Left ventricle myocardium inferior (tissue), 1 donor: ENCODE measurements around the gene CD93. TPM values are rescaled to one million over a fixed set of nuclear protein-coding genes. Genes with fewer than 3 reads are reported as not detected.

Experiments used
- DNase-seq: peaks from one replicate; pipeline ENCODE4 v3.0.0-alpha.2; 2020
- H3K27ac ChIP-seq: fragments of 200-600 bp; replicated peaks from 2 replicates; pipeline ENCODE4 v1.8.0; 2021
- H3K27me3 ChIP-seq: fragments of 200-600 bp; 2 replicates; pipeline ENCODE4 v1.8.0; 2021; ENCODE audit warnings: low read depth
- H3K36me3 ChIP-seq: fragments of 200-600 bp; 2 replicates; pipeline ENCODE4 v1.8.0; 2021
- H3K4me1 ChIP-seq: fragments of 200-600 bp; 2 replicates; pipeline ENCODE4 v1.8.0; 2021
- H3K4me3 ChIP-seq: fragments of 200-600 bp; 2 replicates; pipeline ENCODE4 v1.8.0; 2021; ENCODE audit warnings: mild to moderate bottlenecking, moderate library complexity
- H3K9me3 ChIP-seq: fragments of 200-600 bp; replicated peaks from 2 replicates; pipeline ENCODE4 v1.8.0; 2021
- intact Hi-C: fragments of 100-400 bp; cut with micrococcal nuclease; formaldehyde crosslinking; loops from one replicate; pipeline ENCODE4 v1.11.0; 2022
- total RNA-seq: library from RNA; stranded (reverse); fragmentation: NEBNext Ultra II Directional; extraction: Animal tissue kit (Norgen Biotek cat#: 25700); gene quantifications from one replicate; pipeline ENCODE4 v1.2.1, GENCODE V29; 2021
- TF ChIP-seq, protein P1 (sequence below): fragments of 200-600 bp; IDR thresholded peaks from 2 replicates; pipeline ENCODE4 v1.8.0; 2021; ENCODE audit warnings: antibody characterized with exemption, mild to moderate bottlenecking, borderline replicate concordance
- donor health status: DM: no; HTN: yes; CAD: no; lungs with severe emphysema.

Gene CD93
- total RNA-seq, 1 donor from 2014 or later, result 35.7 TPM

DNA sequence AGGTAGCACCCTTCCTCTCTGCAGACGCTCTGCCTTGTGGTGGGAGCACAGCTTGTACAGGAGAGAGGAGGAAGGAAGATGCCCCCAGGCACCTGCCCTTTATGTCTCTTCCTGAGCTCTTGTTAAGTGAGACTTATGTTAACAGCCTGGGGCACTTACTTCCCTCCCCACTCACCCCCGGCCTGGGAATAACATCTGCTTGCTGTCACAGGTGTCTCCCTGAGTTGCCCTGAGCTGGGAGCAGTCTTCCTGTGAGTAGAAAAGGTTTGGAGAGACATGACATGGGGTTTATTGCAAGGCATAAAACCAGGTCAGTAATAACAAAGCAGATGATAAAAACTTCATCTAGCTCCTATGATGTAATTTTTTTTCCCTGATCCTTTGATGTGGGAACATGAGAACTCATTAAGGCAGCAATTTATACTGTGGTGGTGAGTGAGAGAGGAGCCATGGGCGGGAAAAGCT lies 49.1 kb downstream of the CD93 start:
- H3K27ac ChIP-seq, result no peak overlapping the region
- peaks cover 20% of the 10 kb centered on the region for H3K4me1 ChIP-seq
- DNase-seq, result no peak
- peaks cover 87% of the 10 kb centered on the region for H3K27me3 ChIP-seq
- no peaks in the 10 kb centered on the region for H3K9me3 ChIP-seq
- TF ChIP-seq, protein P1, sequence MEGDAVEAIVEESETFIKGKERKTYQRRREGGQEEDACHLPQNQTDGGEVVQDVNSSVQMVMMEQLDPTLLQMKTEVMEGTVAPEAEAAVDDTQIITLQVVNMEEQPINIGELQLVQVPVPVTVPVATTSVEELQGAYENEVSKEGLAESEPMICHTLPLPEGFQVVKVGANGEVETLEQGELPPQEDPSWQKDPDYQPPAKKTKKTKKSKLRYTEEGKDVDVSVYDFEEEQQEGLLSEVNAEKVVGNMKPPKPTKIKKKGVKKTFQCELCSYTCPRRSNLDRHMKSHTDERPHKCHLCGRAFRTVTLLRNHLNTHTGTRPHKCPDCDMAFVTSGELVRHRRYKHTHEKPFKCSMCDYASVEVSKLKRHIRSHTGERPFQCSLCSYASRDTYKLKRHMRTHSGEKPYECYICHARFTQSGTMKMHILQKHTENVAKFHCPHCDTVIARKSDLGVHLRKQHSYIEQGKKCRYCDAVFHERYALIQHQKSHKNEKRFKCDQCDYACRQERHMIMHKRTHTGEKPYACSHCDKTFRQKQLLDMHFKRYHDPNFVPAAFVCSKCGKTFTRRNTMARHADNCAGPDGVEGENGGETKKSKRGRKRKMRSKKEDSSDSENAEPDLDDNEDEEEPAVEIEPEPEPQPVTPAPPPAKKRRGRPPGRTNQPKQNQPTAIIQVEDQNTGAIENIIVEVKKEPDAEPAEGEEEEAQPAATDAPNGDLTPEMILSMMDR, result no peak
- intact Hi-C loops, result no loop called here
- H3K36me3 ChIP-seq, result no peaks in the 10 kb centered on the region
- H3K4me3 ChIP-seq, result no peak overlapping the region

DNA sequence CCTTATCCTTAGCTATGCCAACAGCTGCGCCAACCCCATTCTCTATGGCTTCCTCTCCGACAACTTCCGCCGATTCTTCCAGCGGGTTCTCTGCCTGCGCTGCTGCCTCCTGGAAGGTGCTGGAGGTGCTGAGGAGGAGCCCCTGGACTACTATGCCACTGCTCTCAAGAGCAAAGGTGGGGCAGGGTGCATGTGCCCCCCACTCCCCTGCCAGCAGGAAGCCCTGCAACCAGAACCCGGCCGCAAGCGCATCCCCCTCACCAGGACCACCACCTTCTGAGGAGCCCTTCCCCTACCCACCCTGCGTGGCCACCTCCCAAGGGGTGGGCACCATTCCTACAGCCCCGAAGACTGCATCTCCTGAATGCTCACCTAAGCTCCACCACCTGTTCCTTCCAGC lies 49.8 kb downstream of the CD93 start:
- Histone ChIP-seq H3K4me1 (peaks cover 25% of the 10 kb centered on the region), H3K9me3 (no peaks in the 10 kb centered on the region), H3K27me3 (peaks cover 80% of the 10 kb centered on the region), H3K36me3 (no peaks in the 10 kb centered on the region), H3K27ac (no peak overlapping the region), H3K4me3 (no peak overlapping the region)
- TF ChIP-seq, protein P1, result no peak
- no peak for DNase-seq
- intact Hi-C loops, result no loop called here

GRCh38 chr20:23035731-23036130 lies 50.4 kb downstream of the CD93 start:
- H3K4me1 ChIP-seq, result peaks cover 27% of the 10 kb centered on the region
- H3K9me3 ChIP-seq, result no peaks in the 10 kb centered on the region
- peak overlapping the region; percentile 54 for H3K4me3 ChIP-seq
- TF ChIP-seq, protein P1, result no peak
- H3K27ac ChIP-seq, result no peak overlapping the region
- intact Hi-C loops, result no loop called here
- no peaks in the 10 kb centered on the region for H3K36me3 ChIP-seq
- no peak for DNase-seq
- H3K27me3 ChIP-seq, result peaks cover 76% of the 10 kb centered on the region

DNA sequence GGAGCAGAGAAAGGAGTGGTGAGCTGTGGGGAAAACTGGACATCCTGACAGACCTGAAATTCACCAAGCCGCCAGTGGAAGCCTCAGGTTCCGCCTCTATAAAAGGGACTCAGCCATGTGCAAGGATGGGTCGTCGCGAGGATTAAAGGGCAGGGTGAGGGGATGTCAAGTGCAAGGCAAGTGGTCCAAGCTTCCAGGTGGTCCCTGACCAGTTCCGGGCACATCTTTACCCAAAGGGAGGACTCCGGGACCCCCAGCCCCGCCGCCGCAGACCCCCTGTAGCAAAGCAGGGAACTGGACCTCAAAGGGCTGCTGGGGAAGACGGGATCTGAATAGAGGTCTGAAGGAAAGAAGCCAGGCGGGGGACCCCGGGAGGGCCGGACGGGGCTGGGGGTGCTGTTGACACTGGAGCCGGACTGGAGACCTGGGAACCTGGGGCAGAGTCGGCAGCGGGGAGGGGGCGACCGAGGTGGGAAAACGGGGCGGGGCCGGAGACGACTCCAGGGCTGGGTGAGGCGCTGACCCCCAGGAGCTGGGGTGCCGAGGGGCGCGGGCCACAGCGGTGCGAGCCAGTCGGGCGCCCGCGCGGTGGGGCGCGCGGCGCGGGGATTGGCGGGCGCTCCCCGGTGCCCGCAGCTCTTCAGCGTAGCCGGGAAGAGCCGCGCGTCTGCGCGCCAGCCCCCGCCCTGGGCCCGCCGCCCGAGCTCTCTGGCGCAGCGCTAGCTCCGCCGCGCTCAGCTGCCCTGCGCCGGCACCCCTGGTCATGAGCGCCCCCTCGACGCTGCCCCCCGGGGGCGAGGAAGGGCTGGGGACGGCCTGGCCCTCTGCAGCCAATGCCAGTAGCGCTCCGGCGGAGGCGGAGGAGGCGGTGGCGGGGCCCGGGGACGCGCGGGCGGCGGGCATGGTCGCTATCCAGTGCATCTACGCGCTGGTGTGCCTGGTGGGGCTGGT lies 51.1 kb downstream of the CD93 start, which contains the start of gene SSTR4:
Gene SSTR4 (plus strand): TSS at position 592 of the 951 bp plus-strand sequence. CDS start 172 bp downstream, at position 764.
- no peak for DNase-seq
- peaks cover 27% of the 10 kb centered on the region for H3K4me1 ChIP-seq
- peaks cover 76% of the 10 kb centered on the region for H3K27me3 ChIP-seq
- peak within 1 kb of the TSS; percentile 54 for H3K4me3 ChIP-seq
- H3K36me3 ChIP-seq, result no peaks in the 10 kb centered on the region
- TF ChIP-seq, protein P1, result no peak
- no peak within 1 kb of the TSS for H3K27ac ChIP-seq
- intact Hi-C loops, result no loop called here
- H3K9me3 ChIP-seq, result no peaks in the 10 kb centered on the region

GRCh38 chr20:23033918-23034317 lies 52.2 kb downstream of the CD93 start:
- no peak overlapping the region for H3K27ac ChIP-seq
- TF ChIP-seq, protein P1, result no peak
- H3K4me3 ChIP-seq, result no peak overlapping the region
- DNase-seq, result no peak
- H3K9me3 ChIP-seq, result no peaks in the 10 kb centered on the region
- H3K27me3 ChIP-seq, result peaks cover 76% of the 10 kb centered on the region
- H3K36me3 ChIP-seq, result no peaks in the 10 kb centered on the region
- peaks cover 27% of the 10 kb centered on the region for H3K4me1 ChIP-seq
- intact Hi-C loops, result no loop called here
